HG03432 (cell line): Measurements from ENCODE around the gene SLC35A4.
"Not testable (repeated sequence)": the region's sequence is repeated elsewhere in the genome, so short reads cannot be mapped to it uniquely, and the experiment has no call there.

Source experiments
- ATAC-seq: cut with Tn5 transposase; IDR thresholded peaks from one replicate; pipeline ENCODE4 v1.9.1; 2021; ENCODE audit warnings: mild to moderate bottlenecking, moderate library complexity; ENCODE audit not compliant: unreplicated experiment

The SLC35A4 gene

GRCh38 chr5:140588311-140589070 lies 23.9 kb downstream of the SLC35A4 start:
- ATAC-seq = no peak

DNA sequence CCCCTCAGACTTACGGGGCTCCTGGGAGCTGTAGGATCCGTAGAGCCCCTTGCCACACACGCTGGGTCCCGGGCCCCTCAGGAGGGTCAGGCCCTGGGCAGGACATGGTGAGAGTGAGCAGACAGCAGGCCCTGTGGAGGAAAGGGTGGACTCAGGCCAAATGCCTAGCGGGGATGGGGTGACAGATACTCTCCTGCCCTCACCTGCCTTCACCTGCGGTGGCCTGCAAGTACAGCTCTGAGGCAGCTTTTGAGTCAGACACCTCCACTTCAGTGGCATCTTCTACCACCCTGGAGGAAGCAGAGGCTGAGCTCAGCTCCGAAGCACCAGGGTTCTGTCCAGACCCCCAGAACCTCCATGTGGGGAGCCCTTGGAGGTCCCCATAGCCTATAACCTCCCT lies 26.2 kb downstream of the SLC35A4 start:
- no peak for ATAC-seq

DNA sequence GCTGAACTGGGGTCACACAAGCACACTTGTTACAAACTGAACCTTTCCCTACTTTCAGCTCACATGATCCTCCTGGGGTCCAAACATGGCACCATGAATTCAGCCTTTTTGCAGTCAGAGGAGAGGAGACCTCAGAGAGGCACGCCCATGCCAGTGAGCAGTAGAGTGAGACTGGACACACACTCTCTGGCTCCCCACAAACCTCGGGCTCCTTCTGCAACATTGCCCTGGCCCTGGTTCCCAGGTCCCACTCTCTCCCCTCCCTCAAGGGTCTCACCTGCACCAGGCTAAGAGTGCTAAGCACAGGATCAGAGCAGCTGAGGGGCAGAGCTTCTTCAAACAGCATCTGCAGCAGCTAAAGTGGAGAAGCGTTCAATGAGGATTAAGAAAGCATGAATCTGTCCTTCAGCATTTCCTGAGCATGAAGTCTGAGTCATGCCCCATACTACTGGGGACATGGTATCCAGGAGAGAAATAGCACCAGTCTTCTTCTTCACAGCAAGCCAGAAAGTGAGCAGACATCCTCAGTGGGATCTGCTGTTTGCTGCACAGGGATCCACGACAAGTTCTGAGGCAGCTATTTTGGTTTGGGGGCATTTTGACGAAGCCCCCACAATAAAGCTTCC lies 27.2 kb downstream of the SLC35A4 start:
- ATAC-seq = no peak

GRCh38 chr5:140593070-140593469 lies 28.4 kb downstream of the SLC35A4 start:
- ATAC-seq = not testable (repeated sequence)

- no peak for ATAC-seq
These were observed 29.5 kb downstream of the SLC35A4 start for GRCh38 chr5:140594169-140594568.

GRCh38 chr5:140595538-140596300 lies 31.1 kb downstream of the SLC35A4 start:
- ATAC-seq = no peak

- ATAC-seq = no peak
These were observed 31.7 kb downstream of the SLC35A4 start for GRCh38 chr5:140596321-140596741.

DNA sequence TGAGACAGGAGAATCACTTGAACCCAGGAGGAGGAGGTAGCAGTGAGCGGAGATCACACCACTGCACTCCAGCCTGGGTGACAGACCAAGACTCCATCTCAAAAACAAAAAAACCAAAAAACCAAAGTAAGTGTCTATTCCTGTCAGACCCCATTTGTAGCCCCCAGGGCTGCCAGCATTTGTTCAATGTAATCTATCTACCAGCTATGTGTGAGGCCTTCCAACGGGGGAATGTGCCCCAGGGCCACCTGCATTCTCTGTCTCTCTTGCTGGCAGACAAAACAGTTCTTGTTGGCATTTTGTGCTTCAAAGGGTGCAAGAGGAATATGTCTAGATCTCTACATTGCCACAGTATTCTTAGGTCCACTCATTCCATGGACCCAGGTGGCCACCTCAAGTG lies 34.2 kb downstream of the SLC35A4 start:
- no peak for ATAC-seq

DNA sequence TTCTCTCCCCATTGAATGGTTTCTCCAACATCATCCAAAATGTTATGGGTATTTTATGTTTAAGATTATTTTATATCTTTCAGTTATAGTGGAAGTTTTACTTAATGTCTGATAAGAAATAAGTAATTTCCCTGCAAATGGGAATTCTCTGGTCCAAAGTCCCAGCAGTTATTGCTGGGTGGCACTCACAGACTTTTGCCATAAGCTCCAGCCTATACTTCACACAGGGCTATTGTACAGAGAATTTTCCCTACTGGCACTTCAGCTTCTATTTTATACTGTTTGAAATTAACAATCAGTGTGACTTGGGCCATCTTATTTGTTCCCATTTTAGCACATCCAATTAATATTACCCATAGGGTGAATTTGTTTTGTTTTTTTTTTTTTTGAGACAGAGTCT lies 35.5 kb downstream of the SLC35A4 start:
- no peak for ATAC-seq

- ATAC-seq = no peak
These were observed 37.5 kb downstream of the SLC35A4 start for GRCh38 chr5:140602147-140602546.

DNA sequence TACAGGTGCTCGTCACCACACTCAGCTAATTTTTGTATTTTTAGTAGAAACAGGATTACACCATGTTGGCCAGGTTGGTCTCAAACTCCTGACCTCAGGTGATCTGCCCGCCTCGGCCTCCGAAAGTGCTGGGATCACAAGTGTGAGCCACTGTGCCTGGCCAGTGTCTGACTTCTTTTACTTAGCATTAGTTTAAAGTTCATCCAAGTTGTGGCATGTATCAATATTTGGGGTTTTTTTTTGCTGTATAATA lies 38.7 kb downstream of the SLC35A4 start:
- ATAC-seq = not testable (repeated sequence)

GRCh38 chr5:140603734-140604133 lies 39.1 kb downstream of the SLC35A4 start:
- no peak for ATAC-seq

- ATAC-seq = no peak
These were observed 41.3 kb downstream of the SLC35A4 start for GRCh38 chr5:140605879-140606278.

- no peak for ATAC-seq
These were observed 42.4 kb downstream of the SLC35A4 start for GRCh38 chr5:140607031-140607430.

DNA sequence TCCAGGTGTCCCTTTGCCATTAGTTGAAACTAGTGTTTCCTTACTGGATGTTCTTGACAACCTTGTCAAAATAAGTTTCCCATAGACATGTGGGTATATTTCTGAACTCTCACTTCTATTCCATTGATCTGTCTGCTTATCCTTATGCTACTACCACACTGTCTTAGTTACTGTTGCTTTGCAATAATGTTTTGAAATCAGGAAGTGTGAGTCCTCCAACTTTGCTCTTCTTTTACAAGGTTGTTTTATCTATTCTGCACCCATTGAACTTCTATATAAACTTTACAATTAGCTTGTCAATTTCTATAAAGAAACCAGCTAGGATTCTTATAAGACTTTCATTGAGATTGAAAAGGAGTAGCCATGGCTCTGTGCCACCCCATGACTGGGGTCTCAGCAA lies 44.1 kb downstream of the SLC35A4 start:
- no peak for ATAC-seq

DNA sequence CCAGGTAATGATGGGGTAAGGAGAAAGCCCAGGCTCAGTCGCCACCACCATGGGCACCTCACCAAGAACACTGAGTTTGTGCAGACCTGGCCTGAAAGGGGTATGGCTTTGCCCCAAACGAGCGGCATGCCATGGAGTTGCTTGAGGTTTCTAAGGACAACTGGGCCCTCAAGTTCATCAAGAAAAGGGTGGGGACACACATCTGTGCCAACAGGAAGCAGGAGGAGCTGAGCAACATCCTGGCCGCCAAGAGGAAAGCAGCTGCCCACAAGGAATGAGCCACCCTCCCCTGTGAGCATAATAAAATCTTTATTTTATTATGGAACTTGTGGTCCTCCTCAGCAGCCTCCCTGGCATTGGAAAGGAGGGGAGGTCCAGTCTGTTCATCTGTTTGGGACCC lies 44.5 kb downstream of the SLC35A4 start:
- ATAC-seq = no peak

DNA sequence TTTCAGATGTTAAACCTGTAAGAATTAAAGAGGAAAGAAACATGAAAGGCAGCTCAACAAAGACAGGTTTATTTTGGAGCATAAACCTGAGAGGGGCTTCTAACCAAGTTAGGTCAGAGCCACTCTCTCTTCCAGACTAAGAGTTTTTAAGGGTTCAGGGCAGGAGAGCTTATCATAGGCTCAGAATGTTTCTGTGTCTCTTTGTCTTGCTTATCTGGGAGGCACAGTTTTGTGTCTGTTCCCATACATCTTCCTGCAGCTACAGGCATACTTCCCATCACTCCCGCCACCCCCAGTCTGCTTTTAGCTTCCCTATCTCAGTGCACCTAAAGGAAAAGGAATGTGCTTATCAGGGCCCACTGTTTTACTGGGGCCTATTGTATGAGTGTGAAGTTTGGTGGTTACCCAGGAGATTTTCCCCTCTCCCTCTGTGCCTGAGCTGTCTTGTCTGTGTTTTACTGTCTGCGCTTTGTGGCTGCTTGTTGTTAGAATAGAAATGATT lies 46.4 kb downstream of the SLC35A4 start:
- no peak for ATAC-seq
